HepG2 (cell line): Measurements from ENCODE around the gene PTPRCAP. TPM values are rescaled to one million over a fixed set of nuclear protein-coding genes. Genes with fewer than 3 reads are reported as not detected.

ENCODE experiments used
- ARNT2 ChIP-seq: sonication (generic); formaldehyde crosslinking; IDR thresholded peaks from 2 replicates; pipeline ENCODE4 v1.8.0; 2022; ENCODE audit warnings: mild to moderate bottlenecking, low read depth, missing genetic modification reagents, moderate library complexity
- CEBPB ChIP-seq: IDR thresholded peaks from 2 replicates; pipeline ENCODE4 v1.6.1; 2011; ENCODE audit warnings: low read depth, low read length, improper control_type of control experiment, borderline replicate concordance
- CREM ChIP-seq, 2 experiments: sonication (generic) in 1 of 2; formaldehyde crosslinking in 1 of 2; IDR thresholded peaks; 2 replicates each; pipeline versions ENCODE4 v1.4.0 to v1.6.1; 2016 to 2020; ENCODE audit warnings: antibody characterized with exemption in 1 of 2, mild to moderate bottlenecking in 1 of 2, missing genetic modification reagents in 1 of 2
- FOXM1 ChIP-seq: sonication (generic); formaldehyde crosslinking; IDR thresholded peaks from 2 replicates; pipeline ENCODE4 v1.5.0; 2020; ENCODE audit warnings: missing genetic modification reagents
- GLI4 ChIP-seq: sonication (generic); formaldehyde crosslinking; IDR thresholded peaks from 2 replicates; pipeline ENCODE4 v1.5.1; 2020; ENCODE audit warnings: missing genetic modification reagents, mild to moderate bottlenecking, moderate library complexity, borderline replicate concordance
- HMGA1 ChIP-seq: sonication (generic); formaldehyde crosslinking; conservative IDR thresholded peaks from 2 replicates; pipeline ENCODE4 v1.4.0; 2020; ENCODE audit warnings: missing genetic modification reagents
- MTF1 ChIP-seq: sonication (generic); formaldehyde crosslinking; IDR thresholded peaks from 2 replicates; pipeline ENCODE4 v1.5.0; 2020; ENCODE audit warnings: missing genetic modification reagents
- SP140L ChIP-seq: sonication (generic); formaldehyde crosslinking; IDR thresholded peaks from 2 replicates; pipeline ENCODE4 v1.4.0; 2020; ENCODE audit warnings: missing genetic modification reagents, borderline replicate concordance
- TBX3 ChIP-seq: fragments of 450-650 bp; IDR thresholded peaks from 2 replicates; pipeline ENCODE4 v1.6.1; 2017; ENCODE audit warnings: antibody characterized with exemption, mild to moderate bottlenecking, inconsistent platforms, borderline replicate concordance
- TOE1 ChIP-seq: sonication (generic); formaldehyde crosslinking; IDR thresholded peaks from 2 replicates; pipeline ENCODE4 v1.4.0; 2020; ENCODE audit warnings: mild to moderate bottlenecking, missing genetic modification reagents
- TSC22D2 ChIP-seq: sonication (generic); formaldehyde crosslinking; IDR thresholded peaks from 2 replicates; pipeline ENCODE4 v1.5.1; 2020; ENCODE audit warnings: missing genetic modification reagents, mild to moderate bottlenecking, borderline replicate concordance
- WIZ ChIP-seq: sonication (generic); formaldehyde crosslinking; IDR thresholded peaks from 2 replicates; pipeline ENCODE4 v1.5.1; 2020; ENCODE audit warnings: mild to moderate bottlenecking, missing genetic modification reagents
- ZFP36 ChIP-seq: fragments of 150-350 bp; IDR thresholded peaks from 2 replicates; pipeline ENCODE4 v1.6.1; 2018; ENCODE audit warnings: borderline replicate concordance, low read length, low read depth; ENCODE audit not compliant: partially characterized antibody
- ZNF44 ChIP-seq: sonication (generic); formaldehyde crosslinking; IDR thresholded peaks from 2 replicates; pipeline ENCODE4 v1.5.1; 2020; ENCODE audit warnings: mild to moderate bottlenecking, missing genetic modification reagents
- ZNF460 ChIP-seq: sonication (generic); formaldehyde crosslinking; IDR thresholded peaks from 2 replicates; pipeline ENCODE4 v1.5.1; 2020; ENCODE audit warnings: missing genetic modification reagents, mild to moderate bottlenecking, borderline replicate concordance
- ZNF670 ChIP-seq: sonication (generic); formaldehyde crosslinking; IDR thresholded peaks from 2 replicates; pipeline ENCODE4 v1.8.0; 2022; ENCODE audit warnings: mild to moderate bottlenecking, missing genetic modification reagents, borderline replicate concordance
- ZNF790 ChIP-seq: sonication (generic); formaldehyde crosslinking; IDR thresholded peaks from 2 replicates; pipeline ENCODE4 v1.8.0; 2022; ENCODE audit warnings: missing genetic modification reagents, mild to moderate bottlenecking, borderline replicate concordance
- polyA plus RNA-seq, 8 experiments: library from polyadenylated mRNA; depleted of rRNA in 3 of 8; stranded (reverse) in 7 of 8; unstranded in 1 of 8; fragments of >200 nt; fragmentation: Illumina TruSeq in 4 of 8; extraction: Trizol in 4 of 8; gene quantifications; 2 replicates each; pipeline versions ENCODE4 v1.2.1 to v1.2.3, GENCODE V29; 2011 to 2016; ENCODE audit warnings: low read depth in 4 of 8, missing spikeins in 1 of 8, mixed read lengths in 1 of 8; ENCODE audit not compliant: insufficient read depth in 1 of 8
- total RNA-seq, 5 experiments: library from RNA; depleted of rRNA; stranded (reverse); fragments of >200 nt; fragmentation: Illumina TruSeq; extraction: Trizol; gene quantifications; 2 replicates each; pipeline ENCODE4 v1.2.3, GENCODE V29; 2016; ENCODE audit warnings: low read depth in 1 of 5
- TF ChIP-seq, protein P1 (sequence below): sonication (generic); formaldehyde crosslinking; IDR thresholded peaks from 2 replicates; pipeline ENCODE4 v1.5.1; 2020; ENCODE audit warnings: mild to moderate bottlenecking, moderate library complexity, missing genetic modification reagents
- TF ChIP-seq, protein P2 (sequence below): sonication (generic); formaldehyde crosslinking; IDR thresholded peaks from 2 replicates; pipeline ENCODE4 v1.8.1; 2023; ENCODE audit warnings: mild to moderate bottlenecking, moderate library complexity, missing genetic modification reagents
- TF ChIP-seq, protein P3 (sequence below): IDR thresholded peaks from 2 replicates; pipeline ENCODE4 v1.6.1; 2016; ENCODE audit warnings: missing genetic modification reagents, missing compliant biosample characterization
- TF ChIP-seq, protein P4 (sequence below): IDR thresholded peaks from 2 replicates; pipeline ENCODE4 v1.6.1; 2016; ENCODE audit warnings: low read depth, missing genetic modification reagents, missing compliant biosample characterization

The PTPRCAP gene
- total and polyA plus RNA-seq, 2 of the 13 experiments (the other 11 are each of a cell fraction or from before 2014, with no cell fraction given), result 0.60 to 0.70 TPM

DNA sequence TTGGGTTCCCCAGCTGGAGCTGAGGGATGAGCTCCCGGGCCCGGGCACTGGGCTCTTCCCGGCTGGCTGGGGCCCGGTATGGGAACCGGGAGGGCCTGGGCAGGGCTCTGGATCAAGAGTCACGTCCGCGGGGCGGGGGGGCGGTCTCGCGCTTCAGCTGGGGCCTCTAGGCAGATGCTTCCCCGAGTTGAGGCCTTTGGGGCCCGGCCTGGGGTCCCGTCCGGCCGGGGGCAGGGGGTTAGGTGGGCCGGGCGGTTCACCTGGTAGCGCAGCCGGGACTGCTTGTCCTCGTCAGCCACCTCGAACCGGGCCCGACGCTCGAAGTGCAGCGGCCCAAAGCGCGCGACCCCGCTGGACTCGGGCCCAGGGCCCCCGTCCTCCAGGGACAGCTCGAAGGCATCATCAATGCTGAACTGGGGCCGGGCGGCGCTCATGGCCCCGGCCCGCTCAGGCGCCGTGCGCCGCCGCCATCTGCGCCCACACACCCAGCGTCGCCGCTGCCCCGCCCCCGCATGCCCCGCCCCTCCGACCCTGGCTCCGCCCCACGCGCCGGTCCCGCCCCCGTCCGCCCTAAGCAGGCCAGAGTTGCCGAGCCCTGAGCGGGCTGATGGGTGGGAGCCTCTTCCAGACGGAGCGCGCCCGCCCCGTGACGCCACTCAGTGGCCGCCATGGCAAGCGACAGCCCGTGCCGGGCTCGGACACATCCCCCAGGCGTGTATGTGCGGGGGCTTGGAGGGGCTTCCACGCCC is 31.5 kb upstream of the PTPRCAP start, which contains the start of gene TMEM134 (continued):
- TF ChIP-seq CEBPB, result no peak
- TF ChIP-seq ZNF460, result no peak
- TF ChIP-seq MTF1 (CRISPR knock-in tag), result no peak
- TF ChIP-seq TSC22D2 (CRISPR knock-in tag), result no peak
- TF ChIP-seq HMGA1 (CRISPR knock-in tag), result no peak
- no peak for TF ChIP-seq FOXM1 (CRISPR knock-in tag)
- TF ChIP-seq, protein P1, sequence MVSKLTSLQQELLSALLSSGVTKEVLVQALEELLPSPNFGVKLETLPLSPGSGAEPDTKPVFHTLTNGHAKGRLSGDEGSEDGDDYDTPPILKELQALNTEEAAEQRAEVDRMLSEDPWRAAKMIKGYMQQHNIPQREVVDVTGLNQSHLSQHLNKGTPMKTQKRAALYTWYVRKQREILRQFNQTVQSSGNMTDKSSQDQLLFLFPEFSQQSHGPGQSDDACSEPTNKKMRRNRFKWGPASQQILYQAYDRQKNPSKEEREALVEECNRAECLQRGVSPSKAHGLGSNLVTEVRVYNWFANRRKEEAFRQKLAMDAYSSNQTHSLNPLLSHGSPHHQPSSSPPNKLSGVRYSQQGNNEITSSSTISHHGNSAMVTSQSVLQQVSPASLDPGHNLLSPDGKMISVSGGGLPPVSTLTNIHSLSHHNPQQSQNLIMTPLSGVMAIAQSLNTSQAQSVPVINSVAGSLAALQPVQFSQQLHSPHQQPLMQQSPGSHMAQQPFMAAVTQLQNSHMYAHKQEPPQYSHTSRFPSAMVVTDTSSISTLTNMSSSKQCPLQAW (CRISPR knock-in tag), result peak; percentile 95
- TF ChIP-seq GLI4, result no peak
- TF ChIP-seq ZFP36, result no peak
- 0 out of 2 replicates have a peak, but pooled peaks have one; percentile 31 for TF ChIP-seq CREM (IDR thresholded peaks at IDR 0.05)
- TF ChIP-seq CREM (CRISPR knock-in tag; IDR thresholded peaks at IDR 0.05), result no peak
- TF ChIP-seq WIZ (CRISPR knock-in tag), result no peak
- no peak for TF ChIP-seq ZNF790 (CRISPR knock-in tag)
- TF ChIP-seq SP140L (CRISPR knock-in tag), result no peak
- TF ChIP-seq, protein P2, sequence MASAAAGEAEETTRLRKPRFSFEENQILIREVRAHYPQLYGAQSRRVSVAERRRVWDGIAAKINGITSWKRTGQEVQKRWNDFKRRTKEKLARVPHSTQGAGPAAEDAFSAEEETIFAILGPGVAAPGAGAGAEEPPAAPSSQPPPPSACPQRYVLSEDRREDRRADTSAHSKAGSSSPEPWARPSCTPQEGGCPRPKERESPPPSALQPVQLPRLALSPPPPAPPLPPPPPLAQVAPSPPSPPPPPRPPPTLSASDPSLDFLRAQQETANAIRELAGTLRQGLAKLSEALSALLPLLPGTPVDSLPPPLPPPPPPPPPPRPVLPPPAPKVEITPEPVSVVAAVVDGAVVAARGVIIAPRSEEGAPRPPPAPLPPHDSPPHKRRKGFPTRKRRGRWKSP, result no peak
- no peak for TF ChIP-seq ZNF44 (CRISPR knock-in tag)
- no peak for TF ChIP-seq TBX3
- no peak; the same call in 1 of the 2 replicates for TF ChIP-seq ARNT2 (CRISPR knock-in tag)
- TF ChIP-seq ZNF670 (CRISPR knock-in tag), result peak; percentile 55; the same call in 1 of the 2 replicates
- TF ChIP-seq, protein P3, sequence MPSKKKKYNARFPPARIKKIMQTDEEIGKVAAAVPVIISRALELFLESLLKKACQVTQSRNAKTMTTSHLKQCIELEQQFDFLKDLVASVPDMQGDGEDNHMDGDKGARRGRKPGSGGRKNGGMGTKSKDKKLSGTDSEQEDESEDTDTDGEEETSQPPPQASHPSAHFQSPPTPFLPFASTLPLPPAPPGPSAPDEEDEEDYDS (CRISPR knock-in tag), result peak; percentile 56; the same call in 1 of the 2 replicates
- TF ChIP-seq, protein P4, sequence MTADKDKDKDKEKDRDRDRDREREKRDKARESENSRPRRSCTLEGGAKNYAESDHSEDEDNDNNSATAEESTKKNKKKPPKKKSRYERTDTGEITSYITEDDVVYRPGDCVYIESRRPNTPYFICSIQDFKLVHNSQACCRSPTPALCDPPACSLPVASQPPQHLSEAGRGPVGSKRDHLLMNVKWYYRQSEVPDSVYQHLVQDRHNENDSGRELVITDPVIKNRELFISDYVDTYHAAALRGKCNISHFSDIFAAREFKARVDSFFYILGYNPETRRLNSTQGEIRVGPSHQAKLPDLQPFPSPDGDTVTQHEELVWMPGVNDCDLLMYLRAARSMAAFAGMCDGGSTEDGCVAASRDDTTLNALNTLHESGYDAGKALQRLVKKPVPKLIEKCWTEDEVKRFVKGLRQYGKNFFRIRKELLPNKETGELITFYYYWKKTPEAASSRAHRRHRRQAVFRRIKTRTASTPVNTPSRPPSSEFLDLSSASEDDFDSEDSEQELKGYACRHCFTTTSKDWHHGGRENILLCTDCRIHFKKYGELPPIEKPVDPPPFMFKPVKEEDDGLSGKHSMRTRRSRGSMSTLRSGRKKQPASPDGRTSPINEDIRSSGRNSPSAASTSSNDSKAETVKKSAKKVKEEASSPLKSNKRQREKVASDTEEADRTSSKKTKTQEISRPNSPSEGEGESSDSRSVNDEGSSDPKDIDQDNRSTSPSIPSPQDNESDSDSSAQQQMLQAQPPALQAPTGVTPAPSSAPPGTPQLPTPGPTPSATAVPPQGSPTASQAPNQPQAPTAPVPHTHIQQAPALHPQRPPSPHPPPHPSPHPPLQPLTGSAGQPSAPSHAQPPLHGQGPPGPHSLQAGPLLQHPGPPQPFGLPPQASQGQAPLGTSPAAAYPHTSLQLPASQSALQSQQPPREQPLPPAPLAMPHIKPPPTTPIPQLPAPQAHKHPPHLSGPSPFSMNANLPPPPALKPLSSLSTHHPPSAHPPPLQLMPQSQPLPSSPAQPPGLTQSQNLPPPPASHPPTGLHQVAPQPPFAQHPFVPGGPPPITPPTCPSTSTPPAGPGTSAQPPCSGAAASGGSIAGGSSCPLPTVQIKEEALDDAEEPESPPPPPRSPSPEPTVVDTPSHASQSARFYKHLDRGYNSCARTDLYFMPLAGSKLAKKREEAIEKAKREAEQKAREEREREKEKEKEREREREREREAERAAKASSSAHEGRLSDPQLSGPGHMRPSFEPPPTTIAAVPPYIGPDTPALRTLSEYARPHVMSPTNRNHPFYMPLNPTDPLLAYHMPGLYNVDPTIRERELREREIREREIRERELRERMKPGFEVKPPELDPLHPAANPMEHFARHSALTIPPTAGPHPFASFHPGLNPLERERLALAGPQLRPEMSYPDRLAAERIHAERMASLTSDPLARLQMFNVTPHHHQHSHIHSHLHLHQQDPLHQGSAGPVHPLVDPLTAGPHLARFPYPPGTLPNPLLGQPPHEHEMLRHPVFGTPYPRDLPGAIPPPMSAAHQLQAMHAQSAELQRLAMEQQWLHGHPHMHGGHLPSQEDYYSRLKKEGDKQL (CRISPR knock-in tag), result no peak
- TF ChIP-seq TOE1 (CRISPR knock-in tag), result no peak
